ENCODE data around the gene STX4.

Gene STX4

GRCh38 chr16:31005350-31006085 is 27.8 kb upstream of the STX4 start:
- intact Hi-C loops (cut with DNase I; ENCODE audit: low total_unique reads), result no loop called here
- no peak for DNase-seq

GRCh38 chr16:31006086-31006385 is 27.3 kb upstream of the STX4 start:
- intact Hi-C loops (cut with DNase I; ENCODE audit: low total_unique reads), result no loop called here
- H3K9me3 ChIP-seq, result no peaks in the 10 kb centered on the region
- no peak for DNase-seq
- peaks cover 0 to 47% of the 10 kb centered on the region in 2 donors for H3K27me3 ChIP-seq
- H3K4me3 ChIP-seq, result no peak overlapping the region
- peaks cover 0 to 7% (median 3%) of the 10 kb centered on the region in 4 donors for H3K4me1 ChIP-seq
- no peak overlapping the region for H3K27ac ChIP-seq
- TF ChIP-seq CTCF (IDR thresholded peaks at IDR 0.05), result no peak
- no peaks in the 10 kb centered on the region for H3K36me3 ChIP-seq

More at GRCh38 chr16:31005350-31006085, 27.8 kb upstream of the STX4 start:
- no peaks in the 10 kb centered on the region for H3K36me3 ChIP-seq
- no peak for TF ChIP-seq CTCF (IDR thresholded peaks at IDR 0.05)
- no peaks in the 10 kb centered on the region for H3K9me3 ChIP-seq
- H3K4me1 ChIP-seq, result peaks cover 0 to 4% (median under 1%) of the 10 kb centered on the region in 4 donors
- H3K27me3 ChIP-seq, result peaks cover 0 to 42% of the 10 kb centered on the region in 2 donors
- H3K27ac ChIP-seq, result no peak overlapping the region
- no peak overlapping the region for H3K4me3 ChIP-seq

- Histone ChIP-seq H3K36me3 (no peaks in the 10 kb centered on the region), H3K27ac (no peak overlapping the region), H3K27me3 (peaks cover 3 to 53% of the 10 kb centered on the region in 2 donors), H3K9me3 (no peaks in the 10 kb centered on the region), H3K4me1 (peaks cover 0 to 8% (median 3%) of the 10 kb centered on the region in 4 donors), H3K4me3 (no peak overlapping the region)
- DNase-seq, result no peak
- no peak for TF ChIP-seq CTCF (IDR thresholded peaks at IDR 0.05)
- intact Hi-C loops (cut with DNase I; ENCODE audit: low total_unique reads), result no loop called here
Observed at GRCh38 chr16:31006589-31006988, 26.8 kb upstream of the STX4 start.

- no peak overlapping the region for H3K4me3 ChIP-seq
- no peak for DNase-seq
- intact Hi-C loops (cut with DNase I; ENCODE audit: low total_unique reads), result no loop called here
- peaks cover 3 to 64% of the 10 kb centered on the region in 2 donors for H3K27me3 ChIP-seq
- no peak overlapping the region for H3K27ac ChIP-seq
- no peaks in the 10 kb centered on the region for H3K36me3 ChIP-seq
- no peak for TF ChIP-seq CTCF (IDR thresholded peaks at IDR 0.05)
- H3K4me1 ChIP-seq, result peaks cover 0 to 8% (median 3%) of the 10 kb centered on the region in 4 donors
- no peaks in the 10 kb centered on the region for H3K9me3 ChIP-seq
Observed at GRCh38 chr16:31007684-31008083, 25.7 kb upstream of the STX4 start.

GRCh38 chr16:31008149-31008548 is 25.2 kb upstream of the STX4 start:
- intact Hi-C loops (cut with DNase I; ENCODE audit: low total_unique reads), result no loop called here
- peaks cover 0 to 8% (median 3%) of the 10 kb centered on the region in 4 donors for H3K4me1 ChIP-seq
- TF ChIP-seq CTCF (IDR thresholded peaks at IDR 0.05), result no peak
- peaks cover 3 to 67% of the 10 kb centered on the region in 2 donors for H3K27me3 ChIP-seq
- H3K36me3 ChIP-seq, result no peaks in the 10 kb centered on the region
- no peak overlapping the region for H3K4me3 ChIP-seq
- H3K9me3 ChIP-seq, result no peaks in the 10 kb centered on the region
- no peak for DNase-seq
- no peak overlapping the region for H3K27ac ChIP-seq
